OCI-LY3 (cell line): ENCODE data around the gene RGS1.

Experiments
- H2AFZ ChIP-seq: fragments of 200-600, 300-600 bp; shearing (Covaris generic); 2 replicates; pipeline ENCODE4 v1.6.0; 2014; ENCODE audit warnings: antibody characterized with exemption, low read depth, low read length
- H3K27ac ChIP-seq: fragments of 200-600, 300-600 bp; sonication (generic); 2 replicates; pipeline ENCODE4 v1.5.1; 2014; ENCODE audit warnings: mild to moderate bottlenecking, low read length, moderate library complexity, mixed read lengths
- H3K27me3 ChIP-seq: fragments of 200-600, 300-600 bp; sonication (generic); 2 replicates; pipeline ENCODE4 v1.6.1; 2014; ENCODE audit warnings: low read depth, low read length, mixed read lengths
- H3K36me3 ChIP-seq: fragments of 200-600, 300-600 bp; sonication (generic); replicated peaks from 2 replicates; pipeline ENCODE3; 2014; ENCODE audit warnings: low read depth, low read length, mixed read lengths
- H3K4me1 ChIP-seq: fragments of 300-600, 200-600 bp; sonication (generic); 2 replicates; pipeline ENCODE4 v1.6.1; 2014; ENCODE audit warnings: low read length, mixed read lengths
- H3K4me2 ChIP-seq: fragments of 200-600, 300-600 bp; sonication (generic); 2 replicates; pipeline ENCODE4 v1.6.1; 2014; ENCODE audit warnings: low read length, mixed read lengths
- H3K4me3 ChIP-seq: fragments of 300-600, 200-600 bp; sonication (generic); 2 replicates; pipeline ENCODE4 v1.5.1; 2014; ENCODE audit warnings: antibody characterized with exemption, mild to moderate bottlenecking, low read length, moderate library complexity
- H3K79me2 ChIP-seq: fragments of 300-600, 200-600 bp; shearing (Covaris generic); 2 replicates; pipeline ENCODE4 v1.6.1; 2014; ENCODE audit warnings: mild to moderate bottlenecking, low read length, mixed read lengths
- H3K9ac ChIP-seq: fragments of 300-600, 200-600 bp; shearing (Covaris generic); 2 replicates; pipeline ENCODE4 v1.6.0; 2014; ENCODE audit warnings: mild to moderate bottlenecking, low read length, moderate library complexity
- H3K9me3 ChIP-seq: fragments of 200-600, 300-600 bp; shearing (Covaris generic); 2 replicates; pipeline ENCODE4 v1.6.1; 2014; ENCODE audit warnings: low read length, mixed read lengths; ENCODE audit not compliant: insufficient read depth
- H4K20me1 ChIP-seq: fragments of 200-600, 300-600 bp; sonication (generic); 2 replicates; pipeline ENCODE4 v1.6.1; 2016; ENCODE audit warnings: low read length, mixed read lengths; ENCODE audit not compliant: insufficient read depth
- CTCF ChIP-seq: fragments of 200-600, 300-600 bp; sonication (generic); IDR thresholded peaks from 2 replicates; pipeline ENCODE4 v1.5.1; 2014; ENCODE audit warnings: antibody characterized with exemption, low read length, low read depth
- EZH2phosphoT487 ChIP-seq: fragments of 200-600 bp; shearing (Covaris generic); IDR thresholded peaks from 2 replicates; pipeline ENCODE4 v1.6.1; 2018; ENCODE audit warnings: antibody characterized with exemption, mixed run types, low read depth

The RGS1 gene

GRCh38 chr1:192547501-192547900 lies 28.1 kb upstream of the RGS1 start:
- Histone ChIP-seq H3K4me1 (peaks cover 93% of the 10 kb centered on the region), H3K9me3 (no peaks in the 10 kb centered on the region), H3K4me3 (no peak overlapping the region), H4K20me1 (no peaks in the 10 kb centered on the region), H2AFZ (no peak overlapping the region), H3K4me2 (no peak overlapping the region), H3K27me3 (no peaks in the 10 kb centered on the region), H3K79me2 (no peaks in the 10 kb centered on the region), H3K36me3 (no peaks in the 10 kb centered on the region), H3K27ac (peak overlapping the region; percentile 11), H3K9ac (no peak overlapping the region)
- TF ChIP-seq EZH2phosphoT487 (no peak), CTCF (no peak)

DNA sequence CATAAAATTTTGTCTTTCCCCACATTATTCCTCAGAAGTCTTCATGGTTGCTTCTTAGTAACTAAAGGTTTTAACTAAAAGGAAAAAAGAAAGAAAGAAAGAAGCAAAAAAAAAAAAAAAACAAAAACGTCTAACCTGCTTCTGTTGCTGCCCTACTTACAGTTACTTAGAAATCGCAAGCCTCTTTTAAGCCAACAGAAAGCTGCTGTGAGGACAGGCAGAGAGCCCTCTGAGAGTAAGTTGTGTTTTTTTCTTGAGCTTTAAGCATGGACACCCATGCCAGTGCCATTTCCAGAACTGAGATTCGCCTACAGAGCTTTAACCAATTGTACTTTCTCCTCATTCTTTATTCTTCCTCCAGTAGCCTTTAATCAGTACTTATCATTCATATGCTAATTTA lies 25.6 kb upstream of the RGS1 start:
- peaks cover 93% of the 10 kb centered on the region for H3K4me1 ChIP-seq
- peak overlapping the region; percentile 90 for H3K27ac ChIP-seq
- no peaks in the 10 kb centered on the region for H3K9me3 ChIP-seq
- H3K36me3 ChIP-seq = no peaks in the 10 kb centered on the region
- peak overlapping the region; percentile 41 for H3K4me3 ChIP-seq
- no peaks in the 10 kb centered on the region for H4K20me1 ChIP-seq
- no peaks in the 10 kb centered on the region for H3K79me2 ChIP-seq
- H3K4me2 ChIP-seq = peak overlapping the region; percentile 67
- TF ChIP-seq EZH2phosphoT487 = no peak
- H2AFZ ChIP-seq = no peak overlapping the region
- H3K27me3 ChIP-seq = no peaks in the 10 kb centered on the region
- peak overlapping the region; percentile 57 for H3K9ac ChIP-seq

DNA sequence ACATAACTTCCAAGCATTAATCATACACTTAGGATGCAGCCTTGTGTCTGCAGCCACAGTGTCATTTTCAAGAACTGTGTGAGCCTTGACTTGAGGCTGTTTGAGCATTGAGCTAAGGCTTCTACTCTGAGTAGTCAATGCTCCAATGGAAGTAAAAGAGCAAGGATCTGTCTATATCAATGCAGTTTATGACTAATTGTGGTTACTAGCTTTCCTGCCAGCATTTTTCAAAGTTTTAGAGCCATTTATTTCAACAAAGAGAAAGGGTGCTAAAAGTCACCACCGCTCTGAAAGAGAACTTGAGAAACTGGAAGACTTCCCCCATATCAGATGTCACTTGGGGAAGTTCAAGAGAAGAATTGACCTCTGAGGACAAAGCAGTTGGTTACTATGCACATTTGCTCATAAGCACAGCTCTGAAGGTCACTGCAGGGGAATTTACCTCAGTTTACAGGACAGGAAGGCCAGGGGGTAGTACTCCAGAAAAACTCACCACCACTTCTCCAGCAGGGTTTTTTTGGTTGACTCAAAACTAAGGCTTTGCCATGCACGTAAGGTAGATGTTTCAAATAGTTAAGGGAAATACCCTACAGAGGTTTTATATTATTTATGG lies 24.5 kb upstream of the RGS1 start:
- Histone ChIP-seq H3K27me3 (no peaks in the 10 kb centered on the region), H2AFZ (no peak overlapping the region), H3K4me3 (peak overlapping the region; percentile 41), H3K4me2 (peak overlapping the region; percentile 67), H3K36me3 (no peaks in the 10 kb centered on the region), H3K79me2 (no peaks in the 10 kb centered on the region), H3K27ac (peak overlapping the region; percentile 90), H4K20me1 (no peaks in the 10 kb centered on the region), H3K9me3 (no peaks in the 10 kb centered on the region), H3K4me1 (peaks cover 94% of the 10 kb centered on the region), H3K9ac (peak overlapping the region; percentile 57)
- TF ChIP-seq CTCF = no peak

DNA sequence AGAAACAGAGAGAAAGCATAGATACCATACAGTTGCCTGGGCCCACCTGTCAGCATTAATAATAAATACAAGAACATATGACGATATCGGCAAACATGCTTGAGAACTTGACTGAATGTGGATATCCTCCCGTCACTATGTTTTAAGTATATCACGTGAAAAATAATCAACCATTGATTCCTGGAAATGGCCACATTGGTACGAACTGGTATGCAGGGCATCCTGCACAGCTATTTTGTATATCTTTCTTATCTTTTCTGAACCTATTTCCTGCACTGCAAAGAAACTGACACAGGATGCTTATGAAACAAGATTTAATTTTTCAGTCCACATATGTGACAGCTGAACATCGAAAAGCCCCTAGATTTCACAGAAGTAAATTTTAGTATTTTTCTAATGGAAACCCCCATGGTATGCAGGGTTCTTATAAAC lies 22.8 kb upstream of the RGS1 start:
- Histone ChIP-seq H3K36me3 (no peaks in the 10 kb centered on the region), H3K27me3 (no peaks in the 10 kb centered on the region), H3K4me3 (peak overlapping the region; percentile 50), H3K9ac (peak overlapping the region; percentile 36), H2AFZ (peak overlapping the region; percentile 35), H3K9me3 (no peaks in the 10 kb centered on the region), H4K20me1 (no peaks in the 10 kb centered on the region), H3K27ac (peak overlapping the region; percentile 90), H3K4me1 (peaks cover 92% of the 10 kb centered on the region), H3K4me2 (peak overlapping the region; percentile 79), H3K79me2 (no peaks in the 10 kb centered on the region)
- TF ChIP-seq EZH2phosphoT487 (no peak), CTCF (no peak)
